Measurements from ENCODE around the gene CACNB4.
"Not testable (repeated sequence)": the region's sequence is repeated elsewhere in the genome, so short reads cannot be mapped to it uniquely, and the experiment has no call there.

The CACNB4 gene

DNA sequence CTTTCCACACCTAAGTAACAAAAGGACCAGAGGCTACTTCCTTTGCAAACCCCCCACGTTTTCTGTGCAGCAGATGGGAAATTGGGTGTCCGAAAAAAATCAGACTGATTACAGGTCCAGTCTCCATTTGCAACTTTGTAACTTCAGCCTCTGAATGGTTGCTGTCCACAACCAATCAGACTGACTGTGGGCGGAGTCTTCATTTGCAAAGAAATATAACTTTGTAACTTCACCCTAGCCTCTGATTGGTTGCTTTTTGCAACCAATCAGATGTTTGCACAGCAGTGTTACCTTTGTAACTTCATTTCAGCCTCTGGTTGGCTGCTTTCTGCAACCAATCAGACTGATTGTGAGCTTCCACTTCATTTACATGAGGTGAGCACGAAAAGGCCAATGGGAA lies 27.8 kb upstream of the CACNB4 start:
- TF ChIP-seq, protein P1, sequence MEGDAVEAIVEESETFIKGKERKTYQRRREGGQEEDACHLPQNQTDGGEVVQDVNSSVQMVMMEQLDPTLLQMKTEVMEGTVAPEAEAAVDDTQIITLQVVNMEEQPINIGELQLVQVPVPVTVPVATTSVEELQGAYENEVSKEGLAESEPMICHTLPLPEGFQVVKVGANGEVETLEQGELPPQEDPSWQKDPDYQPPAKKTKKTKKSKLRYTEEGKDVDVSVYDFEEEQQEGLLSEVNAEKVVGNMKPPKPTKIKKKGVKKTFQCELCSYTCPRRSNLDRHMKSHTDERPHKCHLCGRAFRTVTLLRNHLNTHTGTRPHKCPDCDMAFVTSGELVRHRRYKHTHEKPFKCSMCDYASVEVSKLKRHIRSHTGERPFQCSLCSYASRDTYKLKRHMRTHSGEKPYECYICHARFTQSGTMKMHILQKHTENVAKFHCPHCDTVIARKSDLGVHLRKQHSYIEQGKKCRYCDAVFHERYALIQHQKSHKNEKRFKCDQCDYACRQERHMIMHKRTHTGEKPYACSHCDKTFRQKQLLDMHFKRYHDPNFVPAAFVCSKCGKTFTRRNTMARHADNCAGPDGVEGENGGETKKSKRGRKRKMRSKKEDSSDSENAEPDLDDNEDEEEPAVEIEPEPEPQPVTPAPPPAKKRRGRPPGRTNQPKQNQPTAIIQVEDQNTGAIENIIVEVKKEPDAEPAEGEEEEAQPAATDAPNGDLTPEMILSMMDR (IDR thresholded peaks at IDR 0.05), result no peak
- Histone ChIP-seq H3K9me3 (ENCODE audit: control insufficient read depth, low read length) (no peaks in the 10 kb centered on the region), H3K9ac (no peak overlapping the region), H3K27ac (no peak overlapping the region), H3K27me3 (ENCODE audit: control insufficient read depth, insufficient read depth, low read length) (no peaks in the 10 kb centered on the region), H3K4me3 (ENCODE audit: low read depth, low read length) (no peak overlapping the region), H3K4me2 (ENCODE audit: low read length) (no peak overlapping the region), H3K36me3 (ENCODE audit: control insufficient read depth, insufficient read depth, low read length) (no peaks in the 10 kb centered on the region), H2AFZ (no peak overlapping the region), H3K4me1 (no peaks in the 10 kb centered on the region), H3K79me2 (no peaks in the 10 kb centered on the region)

DNA sequence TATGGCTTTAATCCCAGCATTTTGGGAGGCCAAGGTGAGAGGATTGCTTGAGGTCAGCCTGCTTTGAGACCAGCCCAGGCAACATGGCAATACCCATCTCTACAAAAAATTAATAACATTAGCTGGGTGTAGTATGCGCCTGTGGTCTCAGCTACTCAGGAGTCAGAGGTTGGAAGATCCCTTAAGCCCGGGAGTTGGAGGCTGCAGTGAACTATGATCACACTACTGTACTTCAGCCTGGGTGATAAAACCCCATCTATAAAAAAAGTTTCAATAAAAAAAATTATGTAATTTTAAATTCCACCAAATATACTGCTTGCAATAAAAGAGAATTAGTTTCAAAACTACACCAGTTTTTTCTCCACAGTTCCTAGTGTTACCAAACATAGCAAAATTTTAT lies 23.3 kb upstream of the CACNB4 start:
- no peak overlapping the region for H3K4me2 ChIP-seq (ENCODE audit: low read length)
- no peak overlapping the region for H3K4me3 ChIP-seq (ENCODE audit: low read depth, low read length)
- no peak overlapping the region for H3K27ac ChIP-seq
- H3K9me3 ChIP-seq (ENCODE audit: control insufficient read depth, low read length), result no peaks in the 10 kb centered on the region
- no peak overlapping the region for H3K9ac ChIP-seq
- no peaks in the 10 kb centered on the region for H3K36me3 ChIP-seq (ENCODE audit: control insufficient read depth, insufficient read depth, low read length)
- H3K27me3 ChIP-seq (ENCODE audit: control insufficient read depth, insufficient read depth, low read length), result no peaks in the 10 kb centered on the region
- H3K79me2 ChIP-seq, result no peaks in the 10 kb centered on the region
- H2AFZ ChIP-seq, result no peak overlapping the region
- TF ChIP-seq, protein P1 (IDR thresholded peaks at IDR 0.05), result no peak
- no peaks in the 10 kb centered on the region for H3K4me1 ChIP-seq

DNA sequence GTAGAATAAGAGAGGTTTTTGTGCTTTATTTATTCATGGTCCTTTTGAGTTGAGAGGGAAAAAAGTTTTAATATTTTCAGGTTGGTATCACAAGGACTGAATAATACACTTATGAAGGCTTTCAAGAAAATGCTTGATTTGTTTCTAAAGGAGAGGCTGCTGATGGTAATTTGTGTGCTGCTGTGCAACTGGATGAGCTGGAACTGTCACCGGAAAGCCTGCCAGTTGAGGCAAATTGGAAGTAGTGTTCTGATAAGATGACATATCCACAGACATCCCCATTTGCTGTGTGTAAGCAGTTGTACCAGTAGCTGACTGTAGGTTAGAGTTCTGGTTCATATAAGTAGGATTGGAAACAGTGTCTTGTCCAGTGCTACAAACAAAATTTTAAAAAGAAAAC lies 21.6 kb upstream of the CACNB4 start:
- Histone ChIP-seq H3K4me1 (no peaks in the 10 kb centered on the region), H3K4me3 (ENCODE audit: low read depth, low read length) (no peak overlapping the region), H3K9ac (no peak overlapping the region), H3K27me3 (ENCODE audit: control insufficient read depth, insufficient read depth, low read length) (no peaks in the 10 kb centered on the region), H3K9me3 (ENCODE audit: control insufficient read depth, low read length) (no peaks in the 10 kb centered on the region), H3K79me2 (no peaks in the 10 kb centered on the region), H3K36me3 (ENCODE audit: control insufficient read depth, insufficient read depth, low read length) (no peaks in the 10 kb centered on the region), H2AFZ (no peak overlapping the region), H3K4me2 (ENCODE audit: low read length) (no peak overlapping the region), H3K27ac (no peak overlapping the region)
- TF ChIP-seq, protein P1 (IDR thresholded peaks at IDR 0.05), result no peak

DNA sequence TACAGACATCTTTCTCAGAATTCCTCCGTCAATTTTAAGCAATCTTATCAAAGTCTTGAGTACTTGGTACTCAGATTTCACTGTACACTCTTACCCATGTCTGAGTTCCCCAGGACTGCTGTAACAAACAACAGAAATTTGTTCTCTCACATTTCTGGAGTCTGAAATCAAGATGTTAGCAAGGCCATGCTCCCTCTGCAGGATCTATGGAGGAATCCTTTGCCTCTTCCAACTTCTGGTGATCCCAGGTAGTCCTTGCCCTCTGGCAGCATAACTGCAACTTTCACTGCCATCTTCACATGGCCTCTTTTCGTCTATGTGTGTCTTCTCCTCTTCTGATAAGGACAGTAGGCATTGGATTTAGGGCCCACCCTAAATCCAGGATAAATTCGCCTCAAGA lies 17.1 kb upstream of the CACNB4 start:
- Histone ChIP-seq H3K4me1 (no peaks in the 10 kb centered on the region), H3K9ac (no peak overlapping the region), H3K4me2 (ENCODE audit: low read length) (no peak overlapping the region), H3K27ac (no peak overlapping the region), H3K27me3 (ENCODE audit: control insufficient read depth, insufficient read depth, low read length) (no peaks in the 10 kb centered on the region), H2AFZ (no peak overlapping the region), H3K36me3 (ENCODE audit: control insufficient read depth, insufficient read depth, low read length) (no peaks in the 10 kb centered on the region), H3K4me3 (ENCODE audit: low read depth, low read length) (no peak overlapping the region), H3K79me2 (no peaks in the 10 kb centered on the region), H3K9me3 (ENCODE audit: control insufficient read depth, low read length) (no peaks in the 10 kb centered on the region)
- TF ChIP-seq, protein P1 (IDR thresholded peaks at IDR 0.05), result peak; percentile 7

DNA sequence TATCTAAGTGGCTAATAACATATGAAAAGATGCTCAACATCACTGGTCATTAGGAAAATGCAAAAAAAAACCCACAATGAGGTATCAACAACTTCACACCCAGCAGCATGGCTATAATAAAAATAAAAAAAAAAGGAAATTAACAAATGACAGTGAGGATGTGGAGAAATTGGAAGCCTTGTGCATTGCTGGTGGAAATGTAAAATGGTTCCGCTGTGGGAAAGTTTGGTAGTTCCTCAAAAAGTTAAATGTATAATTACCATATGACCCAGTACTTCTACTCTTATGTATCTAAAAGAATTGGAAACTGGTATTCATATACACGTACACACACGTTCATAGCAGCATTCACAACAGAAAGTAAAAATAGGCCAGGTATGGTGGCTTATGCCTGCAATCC lies 15.5 kb upstream of the CACNB4 start:
- Histone ChIP-seq H3K9me3 (ENCODE audit: control insufficient read depth, low read length) (no peaks in the 10 kb centered on the region), H3K9ac (no peak overlapping the region), H3K4me3 (ENCODE audit: low read depth, low read length) (no peak overlapping the region), H3K79me2 (no peaks in the 10 kb centered on the region), H3K27ac (no peak overlapping the region), H2AFZ (no peak overlapping the region), H3K36me3 (ENCODE audit: control insufficient read depth, insufficient read depth, low read length) (no peaks in the 10 kb centered on the region), H3K4me2 (ENCODE audit: low read length) (no peak overlapping the region), H3K4me1 (no peaks in the 10 kb centered on the region), H3K27me3 (ENCODE audit: control insufficient read depth, insufficient read depth, low read length) (no peaks in the 10 kb centered on the region)
- TF ChIP-seq, protein P1 (IDR thresholded peaks at IDR 0.05), result no peak

DNA sequence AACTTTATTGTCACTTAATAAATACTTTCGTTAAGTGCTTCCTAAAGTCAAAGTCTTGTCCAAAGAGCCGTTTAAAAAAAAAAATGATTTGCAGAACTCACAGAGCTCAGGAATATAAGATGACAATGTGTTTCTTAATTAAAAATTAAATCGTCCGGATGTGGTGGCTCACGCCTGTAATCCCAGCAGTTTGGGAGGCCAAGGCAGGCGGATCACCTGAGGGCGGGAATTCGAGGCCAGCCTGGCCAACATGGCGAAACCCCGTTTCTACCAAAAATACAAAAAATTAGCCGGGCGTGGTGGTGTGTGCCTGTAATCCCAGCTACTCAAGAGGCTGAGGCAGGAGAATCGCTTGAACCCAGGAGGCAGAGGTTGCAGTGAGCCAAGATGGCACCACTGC lies 8.3 kb upstream of the CACNB4 start:
- H3K4me3 ChIP-seq (ENCODE audit: low read depth, low read length); H3K27ac ChIP-seq; H3K27me3 ChIP-seq (ENCODE audit: control insufficient read depth, insufficient read depth, low read length); H3K9ac ChIP-seq; H3K4me2 ChIP-seq (ENCODE audit: low read length); H3K4me1 ChIP-seq; H3K9me3 ChIP-seq (ENCODE audit: control insufficient read depth, low read length); H2AFZ ChIP-seq; H3K36me3 ChIP-seq (ENCODE audit: control insufficient read depth, insufficient read depth, low read length); H3K79me2 ChIP-seq: not testable (repeated sequence)

Measured in parathyroid adenoma (tissue), 2 donors.